IPS-20b (cell line): ENCODE measurements around the gene GPR152.

Source experiments
- H3K27ac ChIP-seq: one replicate; pipeline ENCODE4 v1.5.1; 2013; ENCODE audit warnings: low read length
- H3K27me3 ChIP-seq: 2 replicates; pipeline ENCODE4 v1.6.1; 2013; ENCODE audit warnings: mild to moderate bottlenecking, low read length, inconsistent platforms; ENCODE audit not compliant: insufficient read depth
- H3K36me3 ChIP-seq: 2 replicates; pipeline ENCODE4 v1.6.1; 2013; ENCODE audit warnings: low read depth, mild to moderate bottlenecking, inconsistent platforms, low read length, moderate library complexity; ENCODE audit not compliant: insufficient read depth
- H3K4me1 ChIP-seq: 2 replicates; pipeline ENCODE4 v1.6.1; 2013; ENCODE audit warnings: mild to moderate bottlenecking, control low read depth, inconsistent platforms, low read length, moderate library complexity; ENCODE audit not compliant: insufficient read depth
- H3K4me3 ChIP-seq: 2 replicates; pipeline ENCODE4 v1.5.1; 2013; ENCODE audit warnings: mild to moderate bottlenecking, low read length, inconsistent platforms
- H3K9ac ChIP-seq: 2 replicates; pipeline ENCODE4 v1.6.1; 2013; ENCODE audit warnings: low read depth, mild to moderate bottlenecking, inconsistent platforms, low read length, moderate library complexity
- H3K9me3 ChIP-seq: 2 replicates; pipeline ENCODE4 v1.6.1; 2013; ENCODE audit warnings: mild to moderate bottlenecking, low read depth, low read length, inconsistent platforms; ENCODE audit not compliant: insufficient read depth

The GPR152 gene

GRCh38 chr11:67422891-67423290, 29.6 kb downstream of the GPR152 start:
- no peak overlapping the region for H3K4me3 ChIP-seq
- H3K27me3 ChIP-seq = peaks cover 9% of the 10 kb centered on the region
- H3K27ac ChIP-seq = no peak overlapping the region
- H3K9me3 ChIP-seq = no peaks in the 10 kb centered on the region
- no peaks in the 10 kb centered on the region for H3K36me3 ChIP-seq
- H3K9ac ChIP-seq = no peak overlapping the region
- no peaks in the 10 kb centered on the region; the same call in 1 of the 2 replicates for H3K4me1 ChIP-seq

- Histone ChIP-seq H3K4me3 (peak overlapping the region; percentile 50; the same call in 1 of the 2 replicates), H3K4me1 (no peaks in the 10 kb centered on the region), H3K27ac (no peak overlapping the region), H3K36me3 (no peaks in the 10 kb centered on the region), H3K9me3 (no peaks in the 10 kb centered on the region), H3K27me3 (peaks cover 9% of the 10 kb centered on the region), H3K9ac (no peak overlapping the region)
Observed at GRCh38 chr11:67421430-67422031, 31.0 kb downstream of the GPR152 start.

DNA sequence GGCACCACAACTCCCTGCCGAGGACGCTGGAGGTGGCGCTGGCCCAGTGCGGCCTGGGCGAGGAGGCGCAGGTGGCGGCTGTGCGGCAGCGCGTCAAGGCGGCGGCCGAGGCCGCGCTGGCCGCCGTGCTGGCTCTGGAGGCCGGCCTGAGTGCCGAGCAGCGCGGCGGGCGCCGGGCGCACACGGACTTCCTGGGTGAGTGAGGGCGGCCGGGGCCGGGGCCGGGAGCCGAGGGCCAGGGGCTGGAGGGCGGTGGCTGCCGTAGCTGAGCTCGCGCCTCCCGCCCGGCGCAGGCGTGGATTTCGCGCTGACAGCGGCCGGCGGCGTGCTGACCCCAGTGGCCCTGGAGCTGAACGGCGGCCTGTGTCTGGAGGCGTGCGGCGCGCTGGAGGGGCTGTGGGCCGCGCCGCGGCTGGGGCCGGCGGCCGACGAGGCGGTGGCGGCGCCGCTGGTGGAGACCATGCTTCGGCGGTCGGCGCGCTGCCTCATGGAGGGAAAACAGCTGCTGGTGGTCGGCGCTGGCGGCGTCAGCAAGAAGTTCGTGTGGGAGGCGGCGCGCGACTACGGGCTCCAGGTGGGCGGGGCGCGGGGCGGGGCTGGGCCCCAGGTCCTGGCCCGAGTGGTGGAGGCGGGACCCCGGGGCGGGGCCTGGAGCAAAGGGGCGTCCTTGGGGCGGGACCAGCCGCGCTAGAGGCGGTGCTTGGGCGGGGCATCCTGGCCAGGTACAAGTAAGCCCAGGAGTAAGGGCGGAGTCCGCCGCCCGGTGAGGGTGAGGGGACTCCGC, 31.7 kb downstream of the GPR152 start:
- peak overlapping the region; percentile 21; the same call in 1 of the 2 replicates for H3K9ac ChIP-seq
- peak overlapping the region; percentile 63 for H3K4me3 ChIP-seq
- no peaks in the 10 kb centered on the region for H3K36me3 ChIP-seq
- H3K27ac ChIP-seq = no peak overlapping the region
- H3K27me3 ChIP-seq = peaks cover 16% of the 10 kb centered on the region
- 0 out of 2 replicates have a peak, but pooled peaks cover 3% of the 10 kb centered on the region for H3K4me1 ChIP-seq
- H3K9me3 ChIP-seq = no peaks in the 10 kb centered on the region

- Histone ChIP-seq H3K36me3 (no peaks in the 10 kb centered on the region), H3K27ac (no peak overlapping the region), H3K27me3 (peaks cover 18% of the 10 kb centered on the region), H3K4me3 (peak overlapping the region; percentile 63), H3K4me1 (0 out of 2 replicates have a peak, but pooled peaks cover 3% of the 10 kb centered on the region), H3K9me3 (no peaks in the 10 kb centered on the region), H3K9ac (peak overlapping the region; percentile 21; the same call in 1 of the 2 replicates)
Observed at GRCh38 chr11:67420147-67420645, 32.3 kb downstream of the GPR152 start.

DNA sequence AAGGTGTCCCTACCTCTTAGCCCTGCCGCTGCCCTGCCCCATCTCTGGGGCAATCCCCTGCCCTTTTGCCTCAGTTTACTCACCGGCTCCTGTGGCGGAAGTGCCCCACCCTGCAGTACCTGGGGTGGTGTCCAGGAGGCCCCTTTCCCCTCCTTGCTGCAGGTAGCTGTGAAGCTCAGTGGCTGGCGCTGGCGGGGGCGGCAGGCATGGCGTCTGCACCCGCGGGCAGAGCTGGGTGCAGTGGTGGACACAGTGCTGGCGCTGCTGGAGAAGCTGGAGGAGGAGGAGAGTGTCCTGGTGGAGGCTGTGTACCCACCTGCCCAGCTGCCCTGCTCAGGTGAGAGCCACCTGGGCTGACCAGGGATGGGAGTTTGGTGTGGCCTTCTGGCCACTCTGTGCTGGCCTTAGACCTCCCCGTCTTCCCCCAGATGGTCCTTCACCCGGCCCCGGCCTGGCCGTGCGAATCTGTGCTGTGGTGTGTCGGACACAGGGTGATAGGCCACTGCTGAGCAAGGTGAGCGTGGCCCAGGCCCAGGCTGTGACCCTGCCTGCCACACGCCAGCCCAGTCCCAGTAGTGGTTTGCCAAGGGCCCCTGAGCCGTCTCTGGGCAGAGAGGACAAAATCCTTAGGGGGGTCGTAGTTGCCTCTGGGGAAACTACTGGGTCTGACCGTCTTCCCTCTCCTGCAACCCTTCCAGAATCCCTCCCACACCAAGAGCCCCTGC, 33.0 kb downstream of the GPR152 start:
- Histone ChIP-seq H3K9me3 (no peaks in the 10 kb centered on the region), H3K27ac (no peak overlapping the region), H3K9ac (no peak overlapping the region; the same call in 1 of the 2 replicates), H3K36me3 (no peaks in the 10 kb centered on the region), H3K4me1 (0 out of 2 replicates have a peak, but pooled peaks cover 3% of the 10 kb centered on the region), H3K27me3 (peaks cover 25% of the 10 kb centered on the region), H3K4me3 (peak overlapping the region; percentile 63; the same call in 1 of the 2 replicates)

- H3K9me3 ChIP-seq = no peaks in the 10 kb centered on the region
- H3K27ac ChIP-seq = no peak overlapping the region
- 0 out of 2 replicates have a peak, but pooled peaks cover 3% of the 10 kb centered on the region for H3K4me1 ChIP-seq
- no peaks in the 10 kb centered on the region for H3K36me3 ChIP-seq
- H3K4me3 ChIP-seq = no peak overlapping the region
- no peak overlapping the region for H3K9ac ChIP-seq
- peaks cover 27% of the 10 kb centered on the region for H3K27me3 ChIP-seq
Observed at GRCh38 chr11:67418476-67419281, 33.9 kb downstream of the GPR152 start.

DNA sequence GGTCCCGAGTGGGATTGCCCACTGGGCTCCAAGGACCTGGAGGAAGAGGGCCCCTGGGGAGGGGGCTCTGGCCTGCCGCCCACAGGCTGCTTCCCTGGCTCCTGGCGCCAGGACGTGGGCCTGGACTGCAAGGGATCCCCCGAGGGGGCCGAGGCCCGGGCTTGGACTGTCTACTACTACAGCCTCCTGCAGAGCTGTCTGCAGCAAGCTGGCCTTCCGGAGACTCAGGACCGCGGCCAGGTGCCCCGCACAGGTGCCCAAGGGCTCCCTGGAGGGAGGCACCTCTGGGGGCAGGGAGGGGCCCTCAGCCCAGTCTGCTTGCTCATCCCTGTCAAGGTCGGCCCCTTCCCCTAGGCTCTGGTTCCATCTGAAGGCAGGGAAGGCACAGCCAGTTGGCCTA, 35.1 kb downstream of the GPR152 start:
- no peaks in the 10 kb centered on the region for H3K9me3 ChIP-seq
- H3K9ac ChIP-seq = no peak overlapping the region
- no peak overlapping the region for H3K27ac ChIP-seq
- peaks cover 38% of the 10 kb centered on the region for H3K27me3 ChIP-seq
- 0 out of 2 replicates have a peak, but pooled peaks cover 3% of the 10 kb centered on the region for H3K4me1 ChIP-seq
- H3K4me3 ChIP-seq = no peak overlapping the region
- no peaks in the 10 kb centered on the region for H3K36me3 ChIP-seq

- Histone ChIP-seq H3K9me3 (no peaks in the 10 kb centered on the region), H3K27ac (no peak overlapping the region), H3K9ac (no peak overlapping the region), H3K4me1 (0 out of 2 replicates have a peak, but pooled peaks cover 3% of the 10 kb centered on the region), H3K4me3 (no peak overlapping the region), H3K27me3 (peaks cover 45% of the 10 kb centered on the region), H3K36me3 (no peaks in the 10 kb centered on the region)
Observed at GRCh38 chr11:67416416-67417335, 35.9 kb downstream of the GPR152 start.

DNA sequence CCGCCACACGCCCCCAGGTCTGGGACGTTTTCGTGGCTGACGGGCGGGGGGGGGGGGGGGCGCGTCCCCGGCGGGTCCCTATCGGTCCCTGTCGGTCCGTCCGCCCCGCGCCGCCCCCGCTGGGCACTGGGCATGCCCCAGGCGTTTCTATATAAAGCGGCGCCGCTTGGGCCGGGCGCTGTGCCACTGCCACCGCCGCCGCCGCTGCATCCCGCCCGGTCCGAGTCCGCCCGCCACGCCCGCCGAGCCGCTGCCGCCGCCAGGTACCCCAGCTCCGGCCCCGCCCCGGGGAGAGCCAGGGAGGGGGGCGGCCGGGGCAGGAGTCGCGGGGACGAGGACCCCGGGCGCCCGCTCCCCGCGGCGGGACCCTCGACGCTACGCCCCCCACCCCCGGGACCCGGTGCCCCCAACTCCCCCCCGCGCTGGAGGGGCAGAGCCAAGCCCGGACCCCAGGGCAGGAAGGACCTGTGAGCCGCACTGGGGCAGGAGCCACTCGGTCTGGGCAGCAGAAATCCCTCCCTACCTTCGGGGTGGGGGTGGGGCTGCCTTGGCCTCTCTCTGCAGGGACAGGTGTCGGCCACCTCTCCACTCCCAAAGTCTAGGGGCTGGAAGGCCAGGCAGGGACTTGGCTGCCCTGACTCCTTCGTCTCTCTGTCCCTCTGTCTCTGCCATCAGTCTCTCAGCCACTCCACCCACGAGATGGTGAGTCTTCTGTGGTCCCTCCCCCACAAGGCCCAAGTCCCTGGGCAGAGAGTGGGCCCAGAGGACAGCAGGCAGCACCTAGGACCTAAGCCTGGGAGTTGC, 36.8 kb downstream of the GPR152 start, which contains the start of gene CARNS1:
Gene CARNS1, plus strand, starts transcription at position 178 of the 804 bp plus-strand sequence. Its CDS starts 522 bp downstream, at position 700.
- Histone ChIP-seq H3K9ac (no peak within 1 kb of the TSS), H3K4me3 (peak within 1 kb of the TSS; percentile 63; the same call in 1 of the 2 replicates), H3K9me3 (no peaks in the 10 kb centered on the region), H3K27ac (no peak within 1 kb of the TSS), H3K4me1 (0 out of 2 replicates have a peak, but pooled peaks cover 3% of the 10 kb centered on the region), H3K27me3 (peaks cover 51% of the 10 kb centered on the region), H3K36me3 (no peaks in the 10 kb centered on the region)
